Upper lobe of right lung (tissue), 1 donor: ENCODE data around the gene KCNJ15. TPM values are rescaled to one million over a fixed set of nuclear protein-coding genes. Genes with fewer than 3 reads are reported as not detected.
A peak's percentile ranks its signal among the peaks of the same experiment; 100 is the strongest.

Source experiments
- ATAC-seq: fragments of 200-7000 bp; cut with Tn5 transposase; one replicate; pipeline ENCODE4 v1.9.1; 2020; ENCODE audit warnings: mild to moderate bottlenecking, moderate library complexity
- DNase-seq: peaks from one replicate; pipeline ENCODE4 v3.0.0-alpha.2; 2020
- H3K27ac ChIP-seq: fragments of 200-600 bp; one replicate; pipeline ENCODE4 v1.8.0; 2022
- H3K27me3 ChIP-seq: fragments of 200-600 bp; one replicate; pipeline ENCODE4 v1.8.0; 2022; ENCODE audit warnings: mild to moderate bottlenecking
- H3K36me3 ChIP-seq: fragments of 200-600 bp; one replicate; pipeline ENCODE4 v1.8.0; 2022
- H3K4me1 ChIP-seq: fragments of 200-600 bp; one replicate; pipeline ENCODE4 v1.8.0; 2022
- H3K4me3 ChIP-seq: fragments of 200-600 bp; one replicate; pipeline ENCODE4 v1.8.0; 2022; ENCODE audit warnings: mild to moderate bottlenecking
- H3K9me3 ChIP-seq: fragments of 200-600 bp; one replicate; pipeline ENCODE4 v1.8.0; 2022
- intact Hi-C: fragments of 100-400 bp; cut with DNase I; formaldehyde crosslinking; loops from one replicate; pipeline ENCODE4 v1.11.0; 2022
- total RNA-seq: library from RNA; stranded (reverse); fragmentation: NEBNext Ultra II Directional; extraction: Animal tissue kit (Norgen Biotek cat#: 25700); gene quantifications from one replicate; pipeline ENCODE4 v1.2.1, GENCODE V29; 2021
- TF ChIP-seq, protein P1 (sequence below): fragments of 200-600 bp; IDR thresholded peaks from one replicate; pipeline ENCODE4 v1.8.0; 2022; ENCODE audit warnings: antibody characterized with exemption
- donor health status: DM: no; HTN: yes; CAD: no; lungs with severe emphysema.

The KCNJ15 gene
- total RNA-seq, 1 donor from 2014 or later = 80.1 TPM

DNA sequence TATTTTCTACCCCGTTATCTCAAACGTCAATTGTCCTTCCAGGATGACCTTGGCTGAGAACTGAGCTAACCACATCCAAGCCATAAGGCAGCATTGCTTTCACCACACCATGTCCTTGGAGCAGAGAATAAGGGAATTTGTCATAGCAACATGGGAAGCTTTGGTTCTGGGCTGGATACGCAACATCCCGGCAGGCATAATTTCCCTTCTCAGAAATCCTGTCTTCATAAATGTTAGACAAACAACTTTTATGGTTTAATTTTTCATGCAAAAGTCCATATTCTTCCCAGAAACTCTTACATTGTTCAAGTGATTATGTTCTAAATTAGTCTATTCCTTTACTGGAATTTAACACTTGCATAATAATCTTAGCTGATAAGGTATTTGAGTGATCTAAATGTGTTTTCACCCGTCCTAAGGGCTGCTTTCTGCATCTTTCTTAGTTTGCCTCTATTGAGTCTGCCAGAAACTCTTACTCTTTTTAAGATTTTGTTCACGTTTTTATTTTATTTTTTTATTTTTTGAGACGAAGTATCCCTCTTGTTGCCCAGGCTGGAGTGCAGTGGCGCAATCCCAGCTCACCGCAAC lies 51.8 kb downstream of the KCNJ15 start:
- no peak overlapping the region for H3K4me3 ChIP-seq
- DNase-seq = no peak
- TF ChIP-seq, protein P1, sequence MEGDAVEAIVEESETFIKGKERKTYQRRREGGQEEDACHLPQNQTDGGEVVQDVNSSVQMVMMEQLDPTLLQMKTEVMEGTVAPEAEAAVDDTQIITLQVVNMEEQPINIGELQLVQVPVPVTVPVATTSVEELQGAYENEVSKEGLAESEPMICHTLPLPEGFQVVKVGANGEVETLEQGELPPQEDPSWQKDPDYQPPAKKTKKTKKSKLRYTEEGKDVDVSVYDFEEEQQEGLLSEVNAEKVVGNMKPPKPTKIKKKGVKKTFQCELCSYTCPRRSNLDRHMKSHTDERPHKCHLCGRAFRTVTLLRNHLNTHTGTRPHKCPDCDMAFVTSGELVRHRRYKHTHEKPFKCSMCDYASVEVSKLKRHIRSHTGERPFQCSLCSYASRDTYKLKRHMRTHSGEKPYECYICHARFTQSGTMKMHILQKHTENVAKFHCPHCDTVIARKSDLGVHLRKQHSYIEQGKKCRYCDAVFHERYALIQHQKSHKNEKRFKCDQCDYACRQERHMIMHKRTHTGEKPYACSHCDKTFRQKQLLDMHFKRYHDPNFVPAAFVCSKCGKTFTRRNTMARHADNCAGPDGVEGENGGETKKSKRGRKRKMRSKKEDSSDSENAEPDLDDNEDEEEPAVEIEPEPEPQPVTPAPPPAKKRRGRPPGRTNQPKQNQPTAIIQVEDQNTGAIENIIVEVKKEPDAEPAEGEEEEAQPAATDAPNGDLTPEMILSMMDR = no peak
- no peaks in the 10 kb centered on the region for H3K27me3 ChIP-seq
- no peaks in the 10 kb centered on the region for H3K9me3 ChIP-seq
- no peaks in the 10 kb centered on the region for H3K36me3 ChIP-seq
- intact Hi-C loops = no loop called here
- H3K4me1 ChIP-seq = peaks cover 48% of the 10 kb centered on the region
- H3K27ac ChIP-seq = peak overlapping the region; percentile 59
- peak; percentile 55 for ATAC-seq

DNA sequence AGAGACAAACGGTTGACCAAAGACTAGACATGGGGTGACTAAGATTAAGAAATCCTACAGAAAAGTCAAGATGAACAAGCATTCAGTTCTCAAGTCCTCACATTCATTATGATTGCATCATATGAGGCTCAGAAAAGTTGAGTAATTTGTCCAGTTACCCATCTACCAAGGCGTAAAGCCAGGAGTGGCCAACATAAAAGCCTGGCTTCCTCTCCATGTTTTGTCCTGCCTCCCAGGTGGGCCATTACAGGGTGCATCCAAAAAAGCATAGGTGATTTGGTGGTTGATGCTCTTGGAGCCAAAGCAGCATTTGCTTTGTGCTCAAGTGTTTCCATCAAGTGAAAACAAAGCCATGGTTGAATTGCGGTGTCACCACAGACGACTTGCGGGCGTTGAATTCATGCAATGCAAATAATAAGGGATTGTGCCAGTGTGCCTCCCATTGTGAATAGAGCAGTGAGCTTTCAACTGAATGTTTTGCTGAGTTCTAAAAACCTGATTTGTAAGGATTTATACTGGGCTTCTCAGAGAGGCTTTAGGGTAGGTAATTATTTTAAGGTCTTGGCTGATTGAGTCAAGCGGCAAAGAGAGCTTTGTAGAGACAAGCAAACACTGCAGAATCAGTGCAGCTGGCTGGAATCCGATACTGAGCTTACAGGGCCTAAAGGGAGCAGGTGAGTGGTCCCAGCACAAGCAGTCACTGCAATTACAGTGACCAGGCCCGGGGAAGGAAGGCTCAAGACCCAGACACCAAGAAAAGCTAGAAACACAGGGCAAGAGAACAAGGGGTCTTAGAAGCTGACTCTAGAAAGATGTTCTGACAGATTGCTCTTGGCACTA lies 54.1 kb downstream of the KCNJ15 start:
- DNase-seq = no peak
- Histone ChIP-seq H3K9me3 (no peaks in the 10 kb centered on the region), H3K36me3 (no peaks in the 10 kb centered on the region), H3K27ac (peak overlapping the region; percentile 68), H3K27me3 (no peaks in the 10 kb centered on the region), H3K4me3 (no peak overlapping the region), H3K4me1 (peaks cover 47% of the 10 kb centered on the region)
- peak; percentile 39 for ATAC-seq
- TF ChIP-seq, protein P1 = no peak
- intact Hi-C loops = no loop called here

DNA sequence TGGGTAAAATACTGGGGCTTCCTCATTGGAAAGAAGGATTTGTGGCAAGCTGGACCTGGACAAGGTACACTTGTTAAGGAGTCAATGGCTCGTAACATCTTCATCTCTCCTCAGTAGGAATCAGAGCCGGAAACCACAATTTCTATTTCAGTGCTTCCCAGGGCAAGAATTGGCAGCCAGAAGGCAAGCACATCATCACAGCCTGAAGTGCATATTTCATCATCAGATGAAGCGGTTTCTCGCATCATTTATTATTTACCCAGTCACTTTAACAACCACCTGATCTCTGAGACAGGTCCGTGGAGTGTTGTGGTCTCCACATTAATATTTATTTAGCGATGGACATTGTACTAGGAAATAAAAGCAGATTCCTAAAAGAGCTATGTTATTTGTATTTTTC lies 55.0 kb downstream of the KCNJ15 start:
- DNase-seq = no peak
- no peaks in the 10 kb centered on the region for H3K36me3 ChIP-seq
- peak overlapping the region; percentile 68 for H3K27ac ChIP-seq
- no peaks in the 10 kb centered on the region for H3K9me3 ChIP-seq
- H3K27me3 ChIP-seq = no peaks in the 10 kb centered on the region
- H3K4me1 ChIP-seq = peaks cover 38% of the 10 kb centered on the region
- no peak overlapping the region for H3K4me3 ChIP-seq
- TF ChIP-seq, protein P1 = no peak
- peak; percentile 24 for ATAC-seq
- intact Hi-C loops = no loop called here

DNA sequence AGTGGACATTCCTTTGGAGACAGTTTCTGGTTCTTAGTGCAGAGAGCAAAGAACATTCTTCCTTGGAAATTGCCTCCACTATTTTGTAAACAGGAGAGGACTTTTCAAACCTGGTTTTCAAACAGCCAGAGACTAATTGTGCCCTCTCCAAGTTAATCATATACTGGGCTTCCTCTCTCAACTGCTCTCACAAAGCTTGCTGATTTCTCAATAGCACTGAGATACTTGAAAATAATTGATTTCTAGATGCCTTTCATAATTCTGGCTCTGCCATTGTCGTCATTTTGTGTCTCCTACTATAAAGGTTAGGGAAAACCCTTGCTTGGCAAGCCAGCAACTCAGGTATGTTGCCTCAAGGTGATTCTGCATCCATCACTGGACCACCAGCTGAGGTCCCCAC lies 56.0 kb downstream of the KCNJ15 start:
- ATAC-seq (peak; percentile 41), DNase-seq (no peak)
- H3K36me3 ChIP-seq = no peaks in the 10 kb centered on the region
- H3K27ac ChIP-seq = peak overlapping the region; percentile 59
- no peaks in the 10 kb centered on the region for H3K27me3 ChIP-seq
- H3K4me1 ChIP-seq = peaks cover 31% of the 10 kb centered on the region
- H3K4me3 ChIP-seq = no peak overlapping the region
- no peaks in the 10 kb centered on the region for H3K9me3 ChIP-seq
- intact Hi-C loops = no loop called here
- TF ChIP-seq, protein P1 = no peak

DNA sequence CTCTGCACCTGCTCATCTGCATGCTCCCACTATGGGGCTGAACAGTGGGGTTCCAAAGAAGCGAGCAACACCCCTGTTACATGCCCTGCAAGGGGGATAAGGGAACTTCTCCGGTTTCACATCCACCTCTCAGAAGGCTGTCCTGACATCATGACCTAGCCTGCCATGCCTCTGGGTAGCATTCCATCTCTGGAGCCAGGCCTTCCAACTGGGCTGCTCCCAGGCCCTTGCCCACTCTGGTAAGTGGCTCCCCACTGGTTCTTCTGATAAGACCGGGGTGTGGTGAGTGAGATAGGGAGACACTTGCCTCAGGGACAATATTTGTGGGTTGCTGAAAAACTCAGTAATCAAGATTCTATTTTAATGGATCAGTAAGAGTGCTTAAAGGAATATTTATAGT lies 57.8 kb downstream of the KCNJ15 start:
- DNase-seq = no peak
- no peak overlapping the region for H3K4me3 ChIP-seq
- peak; percentile 65 for ATAC-seq
- intact Hi-C loops = no loop called here
- TF ChIP-seq, protein P1 = no peak
- H3K9me3 ChIP-seq = no peaks in the 10 kb centered on the region
- H3K27me3 ChIP-seq = no peaks in the 10 kb centered on the region
- no peaks in the 10 kb centered on the region for H3K36me3 ChIP-seq
- H3K27ac ChIP-seq = no peak overlapping the region
- peaks cover 17% of the 10 kb centered on the region for H3K4me1 ChIP-seq
